ENCODE data around the gene MAP4K3. TPM values are rescaled to one million over a fixed set of nuclear protein-coding genes. Genes with fewer than 3 reads are reported as not detected.

Gene MAP4K3
- total and polyA plus RNA-seq, 12 donors = 8.1 to 49.0 (median 40.2) TPM

- Histone ChIP-seq H3K9me3 (peaks cover 0 to 21% (median 4%) of the 10 kb centered on the region in 11 donors), H3K4me3 (no peak overlapping the region), H3K27me3 (no peaks in the 10 kb centered on the region), H3K36me3 (peaks cover 0 to 61% (median 15%) of the 10 kb centered on the region in 9 donors), H3K27ac (no peak overlapping the region), H3K4me1 (no peaks in the 10 kb centered on the region)
- no peak for ATAC-seq
- no peak for TF ChIP-seq CTCF (IDR thresholded peaks at IDR 0.05)
- DNase-seq = no peak
- WGBS, 2 donors = 89 to 91% methylated on average over 2 of the region's 2 CpGs
- intact Hi-C loops (cut with DNase I) = no loop called here
Observed at GRCh38 chr2:39455826-39456225, 18.7 kb upstream of the MAP4K3 start.

- TF ChIP-seq CTCF (IDR thresholded peaks at IDR 0.05) = no peak
- Histone ChIP-seq H3K9me3 (peaks cover 0 to under 1% (median 0%) of the 10 kb centered on the region in 11 donors), H3K27ac (no peak overlapping the region), H3K4me1 (no peaks in the 10 kb centered on the region), H3K36me3 (peaks cover 0 to 30% (median 15%) of the 10 kb centered on the region in 9 donors), H3K27me3 (no peaks in the 10 kb centered on the region), H3K4me3 (no peak overlapping the region)
- ATAC-seq = no peak
- intact Hi-C loops (cut with DNase I) = loop anchor here in 1 of 10 donors (5.0 kb wide), 1 partner anchor 35 kb away; no protein-coding TSS in a partner anchor
- no peak for DNase-seq
- WGBS, 2 donors = 98 to 99% methylated on average over 5 of the region's 5 CpGs
Observed at GRCh38 chr2:39452396-39452795, 15.3 kb upstream of the MAP4K3 start.

- TF ChIP-seq CTCF (IDR thresholded peaks at IDR 0.05) = no peak
- ATAC-seq = no peak
- no peak overlapping the region for H3K27ac ChIP-seq
- no peak for DNase-seq
- H3K36me3 ChIP-seq = peaks cover 0 to 30% (median 15%) of the 10 kb centered on the region in 9 donors
- H3K4me3 ChIP-seq = no peak overlapping the region
- intact Hi-C loops (cut with DNase I) = loop anchor here in 1 of 10 donors (5.0 kb wide), 1 partner anchor 35 kb away; no protein-coding TSS in a partner anchor
- no peaks in the 10 kb centered on the region for H3K27me3 ChIP-seq
- no peaks in the 10 kb centered on the region for H3K4me1 ChIP-seq
- no peaks in the 10 kb centered on the region for H3K9me3 ChIP-seq
Observed at GRCh38 chr2:39451954-39452353, 14.9 kb upstream of the MAP4K3 start.

GRCh38 chr2:39448169-39448502, 11.1 kb upstream of the MAP4K3 start:
- WGBS, 2 donors = 97 to 98% methylated on average over 3 of the region's 3 CpGs
- no peaks in the 10 kb centered on the region for H3K4me1 ChIP-seq
- ATAC-seq (no peak), DNase-seq (no peak)
- H3K27me3 ChIP-seq = no peaks in the 10 kb centered on the region
- no peak for TF ChIP-seq CTCF (IDR thresholded peaks at IDR 0.05)
- peaks cover 0 to 34% (median 0%) of the 10 kb centered on the region in 9 donors for H3K36me3 ChIP-seq
- H3K4me3 ChIP-seq = no peak overlapping the region
- intact Hi-C loops (cut with DNase I) = no loop called here
- no peak overlapping the region for H3K27ac ChIP-seq
- H3K9me3 ChIP-seq = peaks cover 0 to 3% (median 0%) of the 10 kb centered on the region in 11 donors
